ENCODE measurements around the gene WIPI1.

WIPI1 gene

GRCh38 chr17:68435361-68435760 is 21.9 kb downstream of the WIPI1 start:
- Histone ChIP-seq H3K9ac (ENCODE audit: low read depth, low read length) (no peak overlapping the region), H3K9me3 (replicated peaks; ENCODE audit: low read length) (no peaks in the 10 kb centered on the region), H3K4me3 (ENCODE audit: low read length) (no peak overlapping the region), H3K4me1 (ENCODE audit: control insufficient read depth, insufficient read depth, low read length) (peaks cover 3% of the 10 kb centered on the region), H3K4me2 (ENCODE audit: low read length) (no peak overlapping the region), H3K36me3 (ENCODE audit: insufficient read depth, low read length) (peaks cover 47% of the 10 kb centered on the region), H3K27me3 (ENCODE audit: control insufficient read depth, insufficient read depth, low read length) (no peaks in the 10 kb centered on the region)

DNA sequence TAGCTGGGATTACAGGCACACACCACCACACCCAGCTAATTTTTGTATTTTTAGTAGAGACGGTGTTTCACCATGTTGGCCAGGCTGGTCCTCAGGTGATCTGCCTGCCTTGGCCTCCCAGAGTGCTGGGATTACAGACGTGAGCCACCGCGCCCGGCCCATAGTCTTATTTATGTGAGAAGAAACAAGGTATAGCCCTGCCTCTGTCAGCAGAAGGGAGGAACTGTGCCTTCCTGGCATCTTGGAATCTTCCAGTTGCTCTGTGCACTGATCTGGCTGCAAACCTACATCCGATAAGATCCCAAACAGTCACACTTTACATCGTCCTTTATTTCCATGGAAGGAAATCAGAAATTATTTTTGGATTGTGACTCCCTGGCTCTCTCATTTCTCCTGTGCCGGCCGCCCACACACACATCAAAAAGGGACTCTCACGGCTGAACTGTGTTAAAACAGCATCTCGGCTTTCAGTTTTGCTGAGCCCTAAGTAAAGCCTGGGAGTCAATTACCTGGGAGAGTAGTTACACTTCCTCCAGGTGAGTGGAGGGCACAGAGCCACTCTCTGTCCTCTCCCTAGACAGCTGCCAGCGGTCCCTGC is 23.3 kb downstream of the WIPI1 start:
- peaks cover 3% of the 10 kb centered on the region for H3K4me1 ChIP-seq (ENCODE audit: control insufficient read depth, insufficient read depth, low read length)
- H3K27me3 ChIP-seq (ENCODE audit: control insufficient read depth, insufficient read depth, low read length): no peaks in the 10 kb centered on the region
- no peaks in the 10 kb centered on the region for H3K9me3 ChIP-seq (replicated peaks; ENCODE audit: low read length)
- no peak overlapping the region for H3K4me3 ChIP-seq (ENCODE audit: low read length)
- H3K9ac ChIP-seq (ENCODE audit: low read depth, low read length): no peak overlapping the region
- peaks cover 58% of the 10 kb centered on the region for H3K36me3 ChIP-seq (ENCODE audit: insufficient read depth, low read length)
- no peak overlapping the region for H3K4me2 ChIP-seq (ENCODE audit: low read length)

GRCh38 chr17:68433211-68433610 is 24.1 kb downstream of the WIPI1 start:
- Histone ChIP-seq H3K4me1 (ENCODE audit: control insufficient read depth, insufficient read depth, low read length) (peaks cover 3% of the 10 kb centered on the region), H3K36me3 (ENCODE audit: insufficient read depth, low read length) (peaks cover 64% of the 10 kb centered on the region), H3K4me3 (ENCODE audit: low read length) (no peak overlapping the region), H3K4me2 (ENCODE audit: low read length) (no peak overlapping the region), H3K9ac (ENCODE audit: low read depth, low read length) (no peak overlapping the region), H3K27me3 (ENCODE audit: control insufficient read depth, insufficient read depth, low read length) (no peaks in the 10 kb centered on the region), H3K9me3 (replicated peaks; ENCODE audit: low read length) (no peaks in the 10 kb centered on the region)

DNA sequence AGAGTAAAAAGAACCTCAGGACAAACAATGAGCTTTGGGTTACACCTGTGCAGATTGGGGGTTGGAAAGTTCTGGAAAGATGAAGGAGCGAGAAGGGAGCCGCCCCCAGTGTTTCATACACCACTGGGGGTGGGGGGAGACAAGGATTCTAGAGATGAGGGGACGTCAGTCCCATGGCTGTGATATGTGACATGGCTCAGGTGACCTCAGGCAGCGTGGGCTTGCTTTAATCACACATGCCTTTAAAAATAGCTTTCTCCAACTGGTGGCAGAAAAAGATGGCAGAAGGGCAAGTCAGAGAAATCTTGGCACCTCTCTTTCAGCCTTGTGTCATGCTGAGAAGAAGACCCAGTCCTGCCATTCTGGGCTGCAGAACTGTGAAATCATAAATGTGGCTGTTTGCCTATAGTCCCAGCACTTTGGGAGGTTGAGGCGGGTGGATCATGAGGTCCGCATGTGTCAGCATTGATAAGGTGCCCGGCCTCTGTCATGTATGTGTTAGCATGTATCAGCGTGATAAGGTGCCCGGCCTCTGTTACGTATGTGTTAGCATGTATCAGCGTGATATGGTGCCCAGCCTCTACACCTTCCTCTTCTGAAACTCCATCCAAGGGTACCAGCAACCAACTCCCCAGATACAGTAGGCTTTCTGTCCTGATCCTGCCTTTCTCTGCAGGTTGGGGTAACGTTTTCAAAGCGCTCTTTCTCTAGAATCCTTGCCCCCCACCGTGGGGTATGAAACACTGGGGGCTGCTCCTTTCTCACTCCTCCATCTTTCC is 25.0 kb downstream of the WIPI1 start:
- Histone ChIP-seq H3K9me3 (replicated peaks; ENCODE audit: low read length) (no peaks in the 10 kb centered on the region), H3K4me1 (ENCODE audit: control insufficient read depth, insufficient read depth, low read length) (peaks cover 3% of the 10 kb centered on the region), H3K4me2 (ENCODE audit: low read length) (no peak overlapping the region), H3K4me3 (ENCODE audit: low read length) (no peak overlapping the region), H3K27me3 (ENCODE audit: control insufficient read depth, insufficient read depth, low read length) (no peaks in the 10 kb centered on the region), H3K36me3 (ENCODE audit: insufficient read depth, low read length) (peaks cover 63% of the 10 kb centered on the region), H3K9ac (ENCODE audit: low read depth, low read length) (no peak overlapping the region)

DNA sequence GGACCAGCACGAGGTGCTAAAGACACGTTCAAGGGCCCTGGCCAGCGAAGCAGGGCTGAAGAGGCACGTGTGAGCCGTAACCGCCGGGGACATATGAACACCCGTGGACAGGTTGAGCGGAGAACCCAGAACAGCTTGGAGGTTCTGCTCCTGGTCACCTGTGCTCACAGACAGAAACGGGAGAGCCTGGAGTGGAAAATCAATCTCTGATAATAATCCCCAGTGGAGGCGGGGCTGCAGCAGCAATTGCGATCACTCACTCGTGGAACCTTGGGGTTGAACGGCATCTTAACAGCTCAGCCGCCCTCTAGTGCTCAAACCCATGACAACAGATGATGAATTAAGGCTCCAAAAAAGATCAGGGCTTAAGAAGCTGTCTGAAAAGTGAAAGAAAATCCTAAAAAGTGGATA is 25.6 kb downstream of the WIPI1 start:
- H3K4me1 ChIP-seq (ENCODE audit: control insufficient read depth, insufficient read depth, low read length): peaks cover 3% of the 10 kb centered on the region

GRCh38 chr17:68431045-68431608 is 26.2 kb downstream of the WIPI1 start:
- Histone ChIP-seq H3K36me3 (ENCODE audit: insufficient read depth, low read length) (peaks cover 69% of the 10 kb centered on the region), H3K9me3 (replicated peaks; ENCODE audit: low read length) (no peaks in the 10 kb centered on the region), H3K4me2 (ENCODE audit: low read length) (no peak overlapping the region), H3K9ac (ENCODE audit: low read depth, low read length) (no peak overlapping the region), H3K4me3 (ENCODE audit: low read length) (no peak overlapping the region), H3K27me3 (ENCODE audit: control insufficient read depth, insufficient read depth, low read length) (no peaks in the 10 kb centered on the region), H3K4me1 (ENCODE audit: control insufficient read depth, insufficient read depth, low read length) (peaks cover 1% of the 10 kb centered on the region)

More for the DNA sequence above, 25.6 kb downstream of the WIPI1 start:
- H3K27me3 ChIP-seq (ENCODE audit: control insufficient read depth, insufficient read depth, low read length): no peaks in the 10 kb centered on the region
- H3K4me2 ChIP-seq (ENCODE audit: low read length): no peak overlapping the region
- no peak overlapping the region for H3K4me3 ChIP-seq (ENCODE audit: low read length)
- H3K36me3 ChIP-seq (ENCODE audit: insufficient read depth, low read length): peaks cover 68% of the 10 kb centered on the region
- no peak overlapping the region for H3K9ac ChIP-seq (ENCODE audit: low read depth, low read length)
- no peaks in the 10 kb centered on the region for H3K9me3 ChIP-seq (replicated peaks; ENCODE audit: low read length)

- no peak overlapping the region for H3K4me2 ChIP-seq (ENCODE audit: low read length)
- no peak overlapping the region for H3K4me3 ChIP-seq (ENCODE audit: low read length)
- H3K9ac ChIP-seq (ENCODE audit: low read depth, low read length): no peak overlapping the region
- H3K4me1 ChIP-seq (ENCODE audit: control insufficient read depth, insufficient read depth, low read length): no peaks in the 10 kb centered on the region
- H3K27me3 ChIP-seq (ENCODE audit: control insufficient read depth, insufficient read depth, low read length): no peaks in the 10 kb centered on the region
- H3K9me3 ChIP-seq (replicated peaks; ENCODE audit: low read length): no peaks in the 10 kb centered on the region
- H3K36me3 ChIP-seq (ENCODE audit: insufficient read depth, low read length): peaks cover 67% of the 10 kb centered on the region
Observed at GRCh38 chr17:68429881-68430280, 27.4 kb downstream of the WIPI1 start.

- no peak overlapping the region for H3K4me3 ChIP-seq (ENCODE audit: low read length)
- H3K4me1 ChIP-seq (ENCODE audit: control insufficient read depth, insufficient read depth, low read length): no peaks in the 10 kb centered on the region
- H3K9ac ChIP-seq (ENCODE audit: low read depth, low read length): no peak overlapping the region
- no peak overlapping the region for H3K4me2 ChIP-seq (ENCODE audit: low read length)
- H3K9me3 ChIP-seq (replicated peaks; ENCODE audit: low read length): no peaks in the 10 kb centered on the region
- no peaks in the 10 kb centered on the region for H3K27me3 ChIP-seq (ENCODE audit: control insufficient read depth, insufficient read depth, low read length)
- peaks cover 57% of the 10 kb centered on the region for H3K36me3 ChIP-seq (ENCODE audit: insufficient read depth, low read length)
Observed at GRCh38 chr17:68428498-68429172, 28.7 kb downstream of the WIPI1 start.

- Histone ChIP-seq H3K9me3 (replicated peaks; ENCODE audit: low read length) (no peaks in the 10 kb centered on the region), H3K36me3 (ENCODE audit: insufficient read depth, low read length) (peaks cover 55% of the 10 kb centered on the region), H3K9ac (ENCODE audit: low read depth, low read length) (no peak overlapping the region), H3K27me3 (ENCODE audit: control insufficient read depth, insufficient read depth, low read length) (no peaks in the 10 kb centered on the region), H3K4me2 (ENCODE audit: low read length) (no peak overlapping the region), H3K4me1 (ENCODE audit: control insufficient read depth, insufficient read depth, low read length) (no peaks in the 10 kb centered on the region), H3K4me3 (ENCODE audit: low read length) (no peak overlapping the region)
Observed at GRCh38 chr17:68427575-68427974, 29.7 kb downstream of the WIPI1 start.

GRCh38 chr17:68425979-68426378 is 31.3 kb downstream of the WIPI1 start:
- no peaks in the 10 kb centered on the region for H3K4me1 ChIP-seq (ENCODE audit: control insufficient read depth, insufficient read depth, low read length)
- no peaks in the 10 kb centered on the region for H3K9me3 ChIP-seq (replicated peaks; ENCODE audit: low read length)
- H3K4me3 ChIP-seq (ENCODE audit: low read length): no peak overlapping the region
- no peaks in the 10 kb centered on the region for H3K27me3 ChIP-seq (ENCODE audit: control insufficient read depth, insufficient read depth, low read length)
- H3K9ac ChIP-seq (ENCODE audit: low read depth, low read length): no peak overlapping the region
- H3K4me2 ChIP-seq (ENCODE audit: low read length): no peak overlapping the region
- H3K36me3 ChIP-seq (ENCODE audit: insufficient read depth, low read length): peaks cover 46% of the 10 kb centered on the region

DNA sequence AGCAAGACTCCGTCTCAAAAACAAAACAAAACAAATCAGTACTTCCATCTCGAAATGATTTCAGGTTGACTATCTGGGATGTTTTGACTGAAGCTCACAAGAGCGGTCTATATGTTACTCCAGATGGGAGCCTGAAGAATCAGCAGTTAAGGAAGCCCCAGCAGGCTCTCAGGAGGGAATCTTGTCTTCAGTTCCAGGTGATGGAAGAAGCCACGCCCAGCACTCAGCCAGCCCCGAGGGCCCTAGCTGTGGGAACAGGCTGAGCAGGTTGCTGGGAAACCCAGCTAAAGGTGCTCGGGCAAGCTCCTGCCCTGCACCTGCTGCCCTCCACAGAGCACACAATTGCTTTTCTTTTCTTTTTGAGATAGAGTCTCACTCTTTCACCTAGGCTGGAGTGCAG is 32.4 kb downstream of the WIPI1 start:
- Histone ChIP-seq H3K9me3 (replicated peaks; ENCODE audit: low read length) (no peaks in the 10 kb centered on the region), H3K27me3 (ENCODE audit: control insufficient read depth, insufficient read depth, low read length) (no peaks in the 10 kb centered on the region), H3K4me3 (ENCODE audit: low read length) (no peak overlapping the region), H3K4me2 (ENCODE audit: low read length) (no peak overlapping the region), H3K36me3 (ENCODE audit: insufficient read depth, low read length) (peaks cover 46% of the 10 kb centered on the region), H3K4me1 (ENCODE audit: control insufficient read depth, insufficient read depth, low read length) (no peaks in the 10 kb centered on the region), H3K9ac (ENCODE audit: low read depth, low read length) (no peak overlapping the region)
